VCaP (cell line): Measurements from ENCODE around the gene LRPPRC.

Experiments
- H3K27ac ChIP-seq: fragments of 450-650 bp; 2 replicates; pipeline ENCODE4 v1.5.1; 2017
- TF ChIP-seq, protein P1 (sequence below): fragments of 450-650 bp; conservative IDR thresholded peaks from 2 replicates; pipeline ENCODE4 v1.5.1; 2017; ENCODE audit warnings: mild to moderate bottlenecking, moderate library complexity

The LRPPRC gene

GRCh38 chr2:43854671-43855070 lies 141.1 kb downstream of the LRPPRC start:
- TF ChIP-seq, protein P1, sequence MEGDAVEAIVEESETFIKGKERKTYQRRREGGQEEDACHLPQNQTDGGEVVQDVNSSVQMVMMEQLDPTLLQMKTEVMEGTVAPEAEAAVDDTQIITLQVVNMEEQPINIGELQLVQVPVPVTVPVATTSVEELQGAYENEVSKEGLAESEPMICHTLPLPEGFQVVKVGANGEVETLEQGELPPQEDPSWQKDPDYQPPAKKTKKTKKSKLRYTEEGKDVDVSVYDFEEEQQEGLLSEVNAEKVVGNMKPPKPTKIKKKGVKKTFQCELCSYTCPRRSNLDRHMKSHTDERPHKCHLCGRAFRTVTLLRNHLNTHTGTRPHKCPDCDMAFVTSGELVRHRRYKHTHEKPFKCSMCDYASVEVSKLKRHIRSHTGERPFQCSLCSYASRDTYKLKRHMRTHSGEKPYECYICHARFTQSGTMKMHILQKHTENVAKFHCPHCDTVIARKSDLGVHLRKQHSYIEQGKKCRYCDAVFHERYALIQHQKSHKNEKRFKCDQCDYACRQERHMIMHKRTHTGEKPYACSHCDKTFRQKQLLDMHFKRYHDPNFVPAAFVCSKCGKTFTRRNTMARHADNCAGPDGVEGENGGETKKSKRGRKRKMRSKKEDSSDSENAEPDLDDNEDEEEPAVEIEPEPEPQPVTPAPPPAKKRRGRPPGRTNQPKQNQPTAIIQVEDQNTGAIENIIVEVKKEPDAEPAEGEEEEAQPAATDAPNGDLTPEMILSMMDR, result no peak
- no peak overlapping the region for H3K27ac ChIP-seq

DNA sequence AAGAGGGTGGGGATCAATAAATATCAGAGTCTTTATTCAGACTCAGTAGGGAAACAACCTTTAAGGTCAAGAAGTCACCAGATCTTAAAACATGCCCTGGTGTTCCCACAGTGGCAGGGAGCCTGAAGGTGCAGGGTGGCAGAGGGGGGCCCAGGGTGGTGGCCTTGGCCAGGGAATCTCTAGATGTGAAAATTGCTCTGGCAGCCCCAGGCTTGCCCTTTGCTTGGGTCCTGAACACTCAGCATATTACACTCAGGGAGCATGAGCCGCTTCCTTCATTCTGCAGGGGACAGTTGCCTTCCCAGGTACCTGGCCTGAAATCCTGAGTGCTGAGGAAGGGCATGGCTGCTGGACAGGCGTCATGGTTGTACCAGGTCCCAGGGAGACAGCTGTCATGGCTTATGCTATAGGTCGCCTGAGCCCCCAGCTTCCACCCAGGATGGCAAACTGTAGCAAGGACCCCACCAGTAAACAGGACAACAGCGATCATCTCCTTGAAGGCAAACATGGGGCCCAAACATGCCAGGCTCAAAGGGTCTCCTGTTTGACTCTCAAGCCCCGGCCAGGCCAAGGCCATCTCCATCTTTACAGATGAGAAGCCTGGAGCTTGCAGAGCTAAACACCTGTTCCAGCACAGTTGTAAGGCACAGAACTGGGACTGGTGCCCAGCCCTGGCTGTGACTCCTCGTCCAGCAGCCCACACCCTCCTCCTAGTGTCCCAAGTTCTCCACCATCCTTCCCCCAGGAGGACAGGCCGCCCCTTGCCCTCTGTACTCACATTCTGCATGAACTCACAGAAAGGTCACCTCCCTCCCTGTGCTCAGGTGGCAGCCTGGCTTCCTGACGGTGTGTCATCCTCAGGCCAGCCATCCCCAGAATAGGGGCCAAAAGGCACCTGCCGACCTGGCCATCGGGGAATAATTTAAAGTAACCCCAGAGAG lies 142.4 kb downstream of the LRPPRC start:
- TF ChIP-seq, protein P1, result no peak
- no peak overlapping the region for H3K27ac ChIP-seq

DNA sequence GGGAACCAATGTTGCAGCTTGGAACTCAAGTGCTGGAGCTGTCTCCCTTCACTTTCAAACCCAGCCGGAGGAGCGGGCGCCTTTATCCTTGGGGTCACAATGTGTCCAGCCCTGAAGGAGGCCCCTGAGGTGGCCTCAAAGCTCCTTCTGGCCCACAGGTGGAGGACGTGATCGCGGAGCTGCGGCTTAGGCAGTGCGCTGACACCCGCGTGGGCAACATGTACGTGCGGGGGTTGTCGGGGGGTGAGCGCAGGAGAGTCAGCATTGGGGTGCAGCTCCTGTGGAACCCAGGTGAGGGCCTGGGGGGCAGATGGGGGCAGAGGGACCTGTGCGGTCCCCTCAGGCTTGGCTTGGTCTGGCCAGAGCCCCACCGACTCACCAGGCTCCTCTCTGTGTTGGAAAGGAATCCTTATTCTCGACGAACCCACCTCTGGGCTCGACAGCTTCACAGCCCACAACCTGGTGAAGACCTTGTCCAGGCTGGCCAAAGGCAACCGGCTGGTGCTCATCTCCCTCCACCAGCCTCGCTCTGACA lies 143.5 kb downstream of the LRPPRC start:
- TF ChIP-seq, protein P1, result no peak

GRCh38 chr2:43851011-43851980 lies 144.5 kb downstream of the LRPPRC start:
- H3K27ac ChIP-seq, result no peak overlapping the region
- TF ChIP-seq, protein P1, result no peak

More for the DNA sequence above, 143.5 kb downstream of the LRPPRC start:
- H3K27ac ChIP-seq, result no peak overlapping the region

DNA sequence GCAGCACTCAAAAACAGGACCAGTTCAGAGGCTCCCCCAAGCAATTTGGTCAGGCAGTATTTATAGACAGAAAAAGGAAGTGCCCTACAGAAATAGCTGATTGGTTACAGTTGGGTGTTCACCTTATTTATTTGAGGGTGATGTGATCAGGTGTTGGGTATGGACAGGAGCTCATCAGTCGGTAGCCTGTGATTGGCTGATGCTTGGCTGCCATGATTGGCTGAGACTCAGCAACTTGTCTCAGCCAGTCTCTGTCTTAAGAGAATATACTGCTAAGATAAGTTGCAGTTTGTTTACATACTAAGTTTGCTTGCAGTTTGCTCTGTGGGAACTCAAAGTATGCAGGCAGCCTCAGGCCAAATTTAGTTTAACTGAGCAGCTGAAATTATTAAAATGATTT lies 147.6 kb downstream of the LRPPRC start:
- TF ChIP-seq, protein P1, result no peak
- H3K27ac ChIP-seq, result no peak overlapping the region

GRCh38 chr2:43846140-43846793 lies 149.5 kb downstream of the LRPPRC start:
- TF ChIP-seq, protein P1, result no peak
- no peak overlapping the region for H3K27ac ChIP-seq
